Measurements from ENCODE around the gene OTUD3.

OTUD3 gene

GRCh38 chr1:19957779-19958178, 75.6 kb downstream of the OTUD3 start:
- DNase-seq: no peak

GRCh38 chr1:19960591-19960990, 78.4 kb downstream of the OTUD3 start:
- DNase-seq: no peak

All from stimulated activated CD4-positive, alpha-beta T cell treated with anti-CD3 and anti-CD28 coated beads, Interleukin-4, amount 100 ng/mL, for 24 hours (primary cell).